ENCODE data around the gene CA10.

Gene CA10

DNA sequence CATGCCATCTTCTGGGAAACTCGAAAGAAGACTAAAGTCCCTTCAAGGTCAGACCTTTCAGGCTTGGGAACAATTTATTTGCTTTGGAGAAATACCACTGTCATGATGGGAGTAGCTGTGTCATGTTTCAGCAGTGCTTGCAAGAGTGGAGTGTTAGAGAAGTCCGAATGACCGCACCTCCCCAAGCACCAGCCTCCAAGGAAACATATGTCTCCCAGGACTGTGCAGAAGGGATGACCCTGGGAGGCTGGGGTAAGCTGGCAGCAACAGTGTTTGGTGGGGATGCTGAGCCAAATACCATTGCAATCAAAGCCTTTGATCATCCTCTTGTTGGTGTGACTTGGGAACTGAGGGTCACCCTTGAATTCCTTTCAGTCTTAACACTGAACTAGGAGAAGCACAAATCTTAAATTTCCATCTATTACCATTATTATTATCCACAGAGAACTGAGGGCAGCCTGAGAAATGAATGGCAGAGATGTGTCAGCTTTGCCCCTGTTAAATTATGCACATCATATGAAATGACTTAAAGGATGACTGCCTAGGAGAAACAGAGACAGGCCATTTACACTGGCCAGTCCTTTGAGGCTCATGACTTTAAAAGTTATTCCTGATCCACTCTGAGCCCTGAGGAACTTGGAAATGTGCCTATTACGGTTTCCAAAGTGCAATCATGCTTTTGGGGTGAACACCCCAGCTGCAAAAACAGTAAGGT, 244.9 kb downstream of the CA10 start:
- Histone ChIP-seq H3K9me3 (ENCODE audit: control insufficient read depth, insufficient read depth, low read length) (no peaks in the 10 kb centered on the region; the same call in 1 of the 2 replicates), H3K9me2 (replicated peaks; ENCODE audit: control insufficient read depth, low read length) (no peaks in the 10 kb centered on the region), H3K27me3 (ENCODE audit: control insufficient read depth, low read length) (no peaks in the 10 kb centered on the region), H3K4me3 (ENCODE audit: low read length) (no peak overlapping the region), H3K27ac (ENCODE audit: low read depth, low read length) (no peak overlapping the region), H3K36me3 (ENCODE audit: control insufficient read depth, low read length) (no peaks in the 10 kb centered on the region), H3K4me1 (ENCODE audit: control insufficient read depth, low read length) (no peaks in the 10 kb centered on the region), H3K4me2 (ENCODE audit: low read length) (no peak overlapping the region), H4K20me1 (ENCODE audit: control insufficient read depth, insufficient read depth, low read depth, low read length) (no peaks in the 10 kb centered on the region), H3K79me2 (ENCODE audit: control insufficient read depth, low read length) (no peaks in the 10 kb centered on the region), H3F3A (ENCODE audit: control insufficient read depth, insufficient read depth) (no peaks in the 10 kb centered on the region)
- TF ChIP-seq, protein P1, sequence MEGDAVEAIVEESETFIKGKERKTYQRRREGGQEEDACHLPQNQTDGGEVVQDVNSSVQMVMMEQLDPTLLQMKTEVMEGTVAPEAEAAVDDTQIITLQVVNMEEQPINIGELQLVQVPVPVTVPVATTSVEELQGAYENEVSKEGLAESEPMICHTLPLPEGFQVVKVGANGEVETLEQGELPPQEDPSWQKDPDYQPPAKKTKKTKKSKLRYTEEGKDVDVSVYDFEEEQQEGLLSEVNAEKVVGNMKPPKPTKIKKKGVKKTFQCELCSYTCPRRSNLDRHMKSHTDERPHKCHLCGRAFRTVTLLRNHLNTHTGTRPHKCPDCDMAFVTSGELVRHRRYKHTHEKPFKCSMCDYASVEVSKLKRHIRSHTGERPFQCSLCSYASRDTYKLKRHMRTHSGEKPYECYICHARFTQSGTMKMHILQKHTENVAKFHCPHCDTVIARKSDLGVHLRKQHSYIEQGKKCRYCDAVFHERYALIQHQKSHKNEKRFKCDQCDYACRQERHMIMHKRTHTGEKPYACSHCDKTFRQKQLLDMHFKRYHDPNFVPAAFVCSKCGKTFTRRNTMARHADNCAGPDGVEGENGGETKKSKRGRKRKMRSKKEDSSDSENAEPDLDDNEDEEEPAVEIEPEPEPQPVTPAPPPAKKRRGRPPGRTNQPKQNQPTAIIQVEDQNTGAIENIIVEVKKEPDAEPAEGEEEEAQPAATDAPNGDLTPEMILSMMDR (IDR thresholded peaks at IDR 0.05; ENCODE audit: low read depth, low read length, poor library complexity, severe bottlenecking): no peak
- TF ChIP-seq EZH2phosphoT487 (IDR thresholded peaks at IDR 0.05; ENCODE audit: borderline replicate concordance, low read length): no peak

DNA sequence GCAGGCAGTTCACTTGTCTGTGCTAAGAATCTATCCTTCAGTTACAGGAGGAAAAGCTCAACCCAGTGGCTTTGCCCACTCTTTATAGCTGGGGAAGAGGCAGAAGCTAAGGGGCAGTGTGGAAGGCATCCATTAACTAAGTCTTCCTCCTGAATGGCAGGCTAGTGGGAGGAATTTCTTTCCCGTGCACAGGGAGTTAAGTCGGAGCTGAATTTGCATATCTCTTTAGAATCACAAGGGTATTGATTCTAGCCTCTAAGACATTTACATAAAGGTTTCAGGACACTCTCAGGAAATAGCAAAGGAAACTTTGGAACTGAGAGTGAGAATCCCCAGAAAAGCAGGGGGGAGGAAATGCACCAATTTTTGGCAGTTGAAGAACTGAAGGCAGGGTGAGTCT, 245.6 kb downstream of the CA10 start:
- H4K20me1 ChIP-seq (ENCODE audit: control insufficient read depth, insufficient read depth, low read depth, low read length): no peaks in the 10 kb centered on the region
- no peaks in the 10 kb centered on the region for H3K36me3 ChIP-seq (ENCODE audit: control insufficient read depth, low read length)
- no peak overlapping the region for H3K27ac ChIP-seq (ENCODE audit: low read depth, low read length)
- no peak overlapping the region for H3K4me2 ChIP-seq (ENCODE audit: low read length)
- H3K4me3 ChIP-seq (ENCODE audit: low read length): no peak overlapping the region
- H3K9me2 ChIP-seq (replicated peaks; ENCODE audit: control insufficient read depth, low read length): no peaks in the 10 kb centered on the region
- no peaks in the 10 kb centered on the region for H3K79me2 ChIP-seq (ENCODE audit: control insufficient read depth, low read length)
- H3K4me1 ChIP-seq (ENCODE audit: control insufficient read depth, low read length): no peaks in the 10 kb centered on the region
- TF ChIP-seq, protein P1 (IDR thresholded peaks at IDR 0.05; ENCODE audit: low read depth, low read length, poor library complexity, severe bottlenecking): no peak
- TF ChIP-seq EZH2phosphoT487 (IDR thresholded peaks at IDR 0.05; ENCODE audit: borderline replicate concordance, low read length): no peak
- no peaks in the 10 kb centered on the region; the same call in 1 of the 2 replicates for H3K9me3 ChIP-seq (ENCODE audit: control insufficient read depth, insufficient read depth, low read length)
- no peaks in the 10 kb centered on the region for H3K27me3 ChIP-seq (ENCODE audit: control insufficient read depth, low read length)
- no peaks in the 10 kb centered on the region for H3F3A ChIP-seq (ENCODE audit: control insufficient read depth, insufficient read depth)

DNA sequence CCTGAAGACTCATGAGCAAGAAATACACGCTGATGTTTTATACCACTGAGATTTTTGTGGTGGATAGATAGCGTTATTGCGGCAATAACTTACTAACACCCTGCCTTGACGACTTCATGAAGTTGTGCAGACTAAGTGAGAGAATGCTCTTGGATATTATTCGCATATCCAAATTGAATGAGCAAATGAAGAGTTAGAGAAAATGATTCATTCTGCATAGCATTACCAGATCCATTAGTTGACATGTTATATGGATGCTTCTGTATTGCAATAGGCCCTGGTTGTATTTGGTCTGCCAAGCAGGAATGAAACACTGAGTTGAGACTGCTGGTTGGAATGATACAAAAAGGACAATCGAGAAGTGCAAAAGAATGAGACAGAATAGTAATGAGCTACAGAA, 247.3 kb downstream of the CA10 start:
- H3K4me3 ChIP-seq (ENCODE audit: low read length): no peak overlapping the region
- TF ChIP-seq, protein P1 (IDR thresholded peaks at IDR 0.05; ENCODE audit: low read depth, low read length, poor library complexity, severe bottlenecking): no peak
- no peak for TF ChIP-seq EZH2phosphoT487 (IDR thresholded peaks at IDR 0.05; ENCODE audit: borderline replicate concordance, low read length)

More for the DNA sequence above, 247.3 kb downstream of the CA10 start:
- no peak overlapping the region for H3K4me2 ChIP-seq (ENCODE audit: low read length)
- no peaks in the 10 kb centered on the region for H3K9me2 ChIP-seq (replicated peaks; ENCODE audit: control insufficient read depth, low read length)
- no peaks in the 10 kb centered on the region for H3K27me3 ChIP-seq (ENCODE audit: control insufficient read depth, low read length)
- no peak overlapping the region for H3K27ac ChIP-seq (ENCODE audit: low read depth, low read length)
- no peaks in the 10 kb centered on the region for H3K4me1 ChIP-seq (ENCODE audit: control insufficient read depth, low read length)
- H3K79me2 ChIP-seq (ENCODE audit: control insufficient read depth, low read length): no peaks in the 10 kb centered on the region
- H3K9me3 ChIP-seq (ENCODE audit: control insufficient read depth, insufficient read depth, low read length): no peaks in the 10 kb centered on the region; the same call in 1 of the 2 replicates
- no peaks in the 10 kb centered on the region for H3K36me3 ChIP-seq (ENCODE audit: control insufficient read depth, low read length)
- H4K20me1 ChIP-seq (ENCODE audit: control insufficient read depth, insufficient read depth, low read depth, low read length): no peaks in the 10 kb centered on the region
- no peaks in the 10 kb centered on the region for H3F3A ChIP-seq (ENCODE audit: control insufficient read depth, insufficient read depth)

All from DOHH2 (cell line).